GM18870 (cell line): Measurements from ENCODE around the gene SSU72.

ENCODE experiments used
- ATAC-seq: cut with Tn5 transposase; IDR thresholded peaks from one replicate; pipeline ENCODE4 v1.9.1; 2021; ENCODE audit warnings: moderate library complexity; ENCODE audit not compliant: unreplicated experiment

Gene SSU72

DNA sequence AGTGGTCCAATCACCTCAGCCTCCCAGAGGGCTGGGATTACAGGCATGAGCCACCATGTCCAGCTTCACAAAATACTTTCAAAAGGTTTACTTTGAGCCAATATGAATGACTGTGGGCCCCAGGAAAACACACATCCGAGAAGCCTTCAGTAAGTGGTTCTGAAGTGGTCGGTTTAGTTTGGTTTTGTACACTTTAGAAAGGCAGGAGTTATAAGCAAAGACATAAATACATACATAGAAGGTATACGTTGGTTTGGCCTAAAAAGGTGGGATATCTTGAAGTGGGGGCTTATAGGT, 37.4 kb upstream of the SSU72 start:
- no peak for ATAC-seq

DNA sequence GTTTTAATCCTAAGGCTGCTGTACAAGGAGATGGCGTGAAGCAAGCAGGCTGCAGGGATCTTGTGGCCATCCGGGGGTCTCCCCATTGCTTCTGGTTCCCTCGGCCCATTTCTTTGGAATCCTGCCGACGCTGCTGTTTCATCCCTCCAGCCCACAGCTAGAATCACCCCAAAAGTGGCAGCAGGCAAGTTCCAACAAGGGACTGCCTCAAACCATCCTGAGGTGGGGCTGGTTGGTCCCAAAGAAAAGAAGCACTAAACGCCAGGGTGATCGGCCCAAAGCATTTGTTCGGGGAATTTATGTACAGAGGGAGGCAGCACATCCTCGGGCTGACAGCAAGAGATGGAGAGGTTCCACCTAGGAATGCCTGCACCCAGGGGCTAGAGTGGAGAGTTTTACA, 36.1 kb upstream of the SSU72 start:
- ATAC-seq: no peak

DNA sequence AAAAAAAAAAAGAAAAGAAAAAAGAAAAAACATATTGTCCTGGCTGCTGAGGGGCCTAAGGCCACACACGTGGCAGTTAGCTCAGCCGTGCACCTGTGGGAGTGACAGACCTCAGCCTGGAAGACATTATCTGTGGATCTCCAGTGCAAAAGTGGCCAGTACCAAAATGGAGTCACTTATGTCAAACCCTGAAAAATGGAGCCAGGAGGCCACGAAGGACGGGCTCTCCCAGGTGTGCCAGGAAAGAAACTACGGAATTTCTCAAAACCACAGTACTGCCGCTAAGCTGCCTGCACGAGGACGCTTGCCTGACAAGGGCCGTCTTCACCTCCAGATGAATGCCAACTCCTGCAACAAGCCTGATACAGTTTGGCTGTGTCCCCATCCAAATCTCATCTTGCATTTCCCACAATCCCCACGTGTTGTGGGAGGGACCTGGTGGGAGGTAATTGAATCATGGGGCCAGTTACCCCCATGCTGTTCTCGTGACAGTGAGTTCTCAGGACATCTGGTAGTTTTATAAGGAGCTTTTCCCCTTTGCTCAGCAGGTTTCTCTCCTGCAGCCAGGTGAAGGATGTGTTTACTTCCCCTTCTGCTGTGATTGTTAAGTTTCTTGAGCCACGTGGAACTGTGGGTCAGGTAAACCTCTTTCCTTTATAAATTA, 35.3 kb upstream of the SSU72 start:
- ATAC-seq: no peak

DNA sequence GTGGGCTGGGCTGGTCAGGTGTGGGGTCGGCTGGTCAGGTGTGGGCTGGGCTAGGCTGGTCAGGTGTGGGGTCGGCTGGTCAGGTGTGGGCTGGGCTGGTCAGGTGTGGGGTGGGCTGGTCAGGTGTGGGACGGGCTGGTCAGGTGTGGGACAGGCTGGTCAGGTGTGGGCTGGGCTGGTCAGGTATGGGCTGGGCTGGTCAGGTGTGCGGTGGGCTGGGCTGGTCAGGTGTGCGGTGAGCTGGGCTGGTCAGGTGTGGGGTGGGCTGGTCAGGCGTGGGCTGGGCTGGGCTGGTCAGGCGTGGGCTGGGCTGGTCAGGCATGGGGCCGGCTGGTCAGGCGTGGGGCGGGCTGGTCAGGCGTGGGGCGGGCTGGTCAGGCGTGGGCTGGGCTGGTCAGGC, 31.6 kb upstream of the SSU72 start:
- ATAC-seq: no peak

DNA sequence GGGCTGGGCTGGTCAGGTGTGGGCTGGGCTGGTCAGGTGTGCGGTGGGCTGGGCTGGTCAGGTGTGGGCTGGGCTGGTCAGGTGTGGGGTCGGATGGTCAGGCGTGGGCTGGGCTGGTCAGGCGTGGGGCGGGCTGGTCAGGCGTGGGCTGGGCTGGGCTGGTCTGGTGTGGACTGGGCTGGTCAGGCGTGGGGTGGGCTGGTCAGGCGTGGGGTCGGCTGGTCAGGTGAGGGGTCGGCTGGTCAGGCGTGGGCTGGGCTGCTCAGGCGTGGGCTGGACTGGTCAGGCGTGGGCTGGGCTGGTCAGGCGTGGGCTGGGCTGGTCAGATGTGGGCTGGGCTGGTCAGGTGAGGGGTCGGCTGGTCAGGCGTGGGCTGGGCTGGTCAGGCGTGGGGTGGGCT, 31.1 kb upstream of the SSU72 start:
- ATAC-seq: no peak

DNA sequence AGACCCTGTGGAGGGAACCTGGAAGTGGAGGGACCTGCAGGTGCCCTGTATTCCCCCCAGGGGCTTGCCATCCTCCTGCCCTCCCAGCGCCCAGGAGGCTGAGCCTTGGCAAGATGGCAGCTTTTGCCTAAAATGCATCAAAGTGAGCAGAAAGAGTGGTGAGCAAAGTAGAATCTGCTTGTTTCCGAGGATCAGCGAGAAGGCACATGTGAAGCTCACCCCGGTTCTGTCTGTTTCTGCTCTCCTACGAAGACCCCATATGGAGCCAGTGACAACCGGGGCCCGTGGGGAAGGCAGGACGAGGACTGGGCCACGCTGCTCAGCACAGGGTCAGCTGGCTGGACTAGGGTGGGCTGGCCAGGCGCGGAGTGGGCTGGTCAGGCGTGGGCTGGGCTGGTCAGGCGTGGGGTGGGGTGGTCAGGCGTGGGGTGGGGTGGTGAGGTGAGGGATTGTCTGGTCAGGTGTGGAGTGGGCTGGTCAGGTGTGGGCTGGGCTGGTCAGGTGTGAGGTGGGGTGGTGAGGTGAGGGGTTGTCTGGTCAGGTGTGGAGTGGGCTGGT, 30.4 kb upstream of the SSU72 start:
- no peak for ATAC-seq

DNA sequence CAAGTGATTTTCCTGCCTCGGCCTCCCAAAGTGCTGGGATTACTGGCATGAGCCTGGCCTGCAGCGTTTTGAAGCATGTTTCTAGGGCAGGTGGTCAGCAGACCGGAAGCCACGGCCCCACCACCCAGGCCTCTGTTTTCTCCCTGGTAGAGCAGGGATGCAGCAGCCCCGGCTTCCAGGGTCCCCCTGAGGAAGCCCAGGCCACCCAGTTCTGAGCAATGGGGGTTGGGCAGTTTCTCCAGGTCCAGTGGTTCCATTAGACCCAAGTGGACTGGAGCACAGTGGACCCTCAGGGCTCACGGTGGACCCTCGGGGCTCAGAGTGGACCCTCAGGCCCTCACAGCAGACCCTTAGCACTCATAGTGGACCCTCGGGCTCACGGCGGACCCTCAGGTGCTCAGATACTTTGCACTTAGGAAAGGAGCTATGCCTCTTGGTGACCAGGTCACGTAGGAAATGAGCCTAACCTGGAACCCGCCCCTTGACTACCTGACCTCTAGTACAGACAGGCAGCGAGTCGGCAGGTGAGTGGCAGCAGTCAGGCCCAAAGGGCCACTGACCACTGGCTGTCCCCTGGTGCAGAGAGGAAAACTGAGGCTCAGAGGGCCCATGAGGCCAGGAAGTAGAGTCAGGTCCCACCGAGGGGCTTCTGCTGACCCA, 29.8 kb upstream of the SSU72 start:
- ATAC-seq: no peak

DNA sequence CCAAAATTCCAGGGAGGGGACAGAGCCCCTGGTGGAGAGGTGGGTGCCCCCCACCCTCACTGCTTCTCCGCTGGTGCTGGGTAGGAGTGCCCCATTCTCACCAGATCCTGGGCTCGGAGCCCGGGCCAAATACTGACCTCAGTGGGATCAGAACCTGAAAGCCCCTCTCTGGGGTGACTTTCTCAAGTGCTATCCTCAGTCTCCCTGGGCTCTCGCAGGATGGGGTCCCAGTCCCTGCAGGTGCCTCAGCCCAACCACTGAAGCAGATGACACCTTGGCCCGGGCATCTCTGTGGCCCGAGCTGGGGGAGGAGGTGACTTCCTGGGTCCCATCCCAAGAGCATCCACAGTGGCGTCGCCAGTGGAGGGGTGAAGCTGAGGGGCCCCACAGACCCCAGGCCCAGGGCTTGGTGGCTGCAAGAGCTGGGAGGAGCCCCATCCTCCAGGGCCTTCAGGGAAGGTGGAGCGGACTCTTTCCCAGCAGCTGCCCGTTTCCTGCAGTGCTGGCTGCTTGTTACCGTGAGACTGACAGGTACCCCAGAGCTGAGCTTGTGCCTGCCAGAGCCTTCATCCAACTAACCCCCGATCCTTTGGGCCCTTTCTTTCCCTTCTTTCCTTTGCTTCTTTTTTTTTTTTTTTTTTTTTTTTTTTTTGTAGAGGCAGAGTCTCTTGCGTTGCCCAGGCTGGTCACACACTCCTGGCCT, 29.2 kb upstream of the SSU72 start:
- no peak for ATAC-seq

DNA sequence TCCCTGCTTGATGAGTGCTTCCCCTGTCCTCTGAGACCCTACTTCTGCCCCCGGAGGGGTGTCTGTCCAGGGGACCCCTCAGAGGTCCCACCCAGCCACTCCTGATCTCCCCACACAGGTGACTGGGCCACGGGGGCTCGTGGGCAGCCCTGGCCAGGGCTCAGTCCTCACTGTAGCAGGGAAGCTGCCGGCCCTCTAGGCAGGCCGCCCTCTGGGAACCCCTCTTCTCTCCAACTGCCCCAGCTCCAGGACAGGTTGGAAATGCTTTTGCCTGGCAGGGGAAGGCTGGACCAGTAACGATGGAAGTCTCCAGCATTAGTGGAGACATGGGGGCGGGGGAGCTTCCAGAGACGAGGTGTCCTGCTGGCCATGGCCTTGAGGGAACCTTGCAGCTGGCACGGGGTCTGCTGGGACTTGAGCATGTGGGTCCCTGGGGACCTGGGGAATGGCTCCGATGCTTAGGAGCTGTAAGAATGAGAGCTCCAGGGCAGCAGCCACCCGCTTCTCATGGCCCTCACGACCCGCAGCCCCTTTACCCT, 28.4 kb upstream of the SSU72 start:
- ATAC-seq: no peak

DNA sequence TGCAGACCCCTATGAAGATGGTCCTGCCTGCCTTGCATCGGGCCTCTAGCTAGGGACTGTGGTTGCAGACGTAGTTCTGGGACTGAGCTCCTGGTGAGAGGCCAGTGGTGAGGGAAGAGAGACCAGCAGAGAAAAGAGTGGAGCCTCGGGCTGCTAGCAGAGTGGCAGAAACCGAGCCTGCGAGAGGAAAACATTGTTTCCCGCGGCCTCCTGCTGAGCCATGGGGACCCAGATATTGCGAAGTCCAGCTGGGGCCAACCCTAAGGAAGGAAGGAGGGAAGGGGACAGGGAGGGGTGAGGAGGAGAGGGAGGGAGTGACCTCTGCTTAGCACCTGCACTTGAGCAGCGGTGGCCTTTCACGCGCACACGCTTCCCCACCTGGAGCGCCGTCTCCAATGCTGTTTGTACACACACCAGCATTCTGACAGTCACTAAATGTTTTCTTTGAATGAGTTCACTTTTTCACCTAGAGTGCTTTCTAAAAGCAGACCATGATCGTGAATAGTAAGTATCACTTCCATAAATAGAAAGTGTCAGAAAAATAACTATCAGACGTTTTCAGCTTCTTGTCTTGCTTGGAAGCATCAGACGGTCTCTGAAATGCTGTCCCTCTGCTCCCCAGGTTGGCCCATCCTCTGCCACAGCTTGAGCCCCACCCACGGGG, 27.8 kb upstream of the SSU72 start:
- no peak for ATAC-seq

DNA sequence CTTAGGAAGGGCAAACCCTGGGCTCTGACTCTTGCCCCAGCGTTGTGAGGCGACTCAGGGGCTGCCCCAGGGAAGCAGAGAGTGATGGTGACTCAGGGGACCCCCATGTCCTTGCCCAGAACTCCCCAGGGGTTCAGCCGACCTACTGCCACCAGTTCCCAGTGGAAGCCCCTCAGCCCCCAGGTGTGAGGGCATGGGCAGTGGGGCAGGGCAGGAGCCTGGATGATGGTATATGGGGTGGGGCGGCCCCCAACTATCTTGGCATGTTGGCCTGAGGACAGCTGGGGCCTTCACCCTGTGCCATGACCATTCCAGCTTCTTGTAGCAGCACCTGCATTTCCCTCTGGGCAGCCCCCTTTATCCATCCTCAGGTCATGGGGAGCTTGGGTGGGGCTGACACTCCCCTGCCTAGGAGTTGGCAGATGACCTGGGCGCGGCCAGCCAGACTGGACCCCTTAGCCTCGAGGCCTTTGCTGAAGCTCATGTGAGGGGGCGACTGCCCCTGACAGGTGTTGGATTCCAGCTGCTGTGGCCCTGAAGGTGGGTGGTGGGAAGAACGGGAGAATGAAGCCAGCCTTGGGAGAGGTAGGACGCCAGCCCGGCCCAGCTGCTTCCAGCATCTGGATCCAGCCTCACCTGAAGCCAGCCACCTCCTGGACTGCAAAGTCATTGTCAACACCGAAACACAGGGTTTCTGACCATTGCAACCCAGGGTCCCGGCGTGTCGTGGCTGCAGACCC, 27.1 kb upstream of the SSU72 start:
- ATAC-seq: no peak

DNA sequence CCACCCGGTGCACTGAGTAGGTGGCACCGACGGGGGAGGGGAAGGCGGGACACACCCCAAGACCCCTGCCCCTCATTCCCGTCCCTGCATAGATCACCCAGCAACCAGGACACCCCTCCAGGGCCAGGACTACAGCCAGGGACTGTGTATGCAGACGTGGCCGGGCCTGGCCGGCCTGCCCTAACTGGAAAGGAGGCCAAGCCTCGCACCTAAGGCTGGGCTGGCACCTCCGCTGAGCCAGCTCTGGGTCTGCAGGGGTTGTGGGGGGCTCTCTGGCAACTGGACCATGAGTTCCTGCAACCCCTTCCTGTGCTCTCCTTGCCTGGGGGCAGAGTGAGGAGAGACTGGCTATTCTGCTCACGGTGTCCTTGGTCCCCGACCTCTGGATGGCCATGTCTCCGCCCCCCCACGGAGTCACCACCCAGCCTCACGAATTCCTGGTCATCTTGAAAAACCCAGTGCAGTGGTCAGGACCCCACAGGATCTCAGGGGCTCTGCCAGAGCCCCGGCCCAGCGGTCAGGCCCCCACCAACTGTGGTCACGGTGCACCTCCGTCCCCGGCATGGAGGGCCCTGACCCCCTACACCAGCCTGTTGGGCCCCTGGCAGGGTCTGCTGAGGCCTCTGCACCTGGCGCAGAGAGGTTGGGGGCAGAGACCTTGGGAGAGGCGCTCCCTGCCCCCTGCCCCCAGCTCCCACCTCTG, 26.3 kb upstream of the SSU72 start:
- ATAC-seq: no peak

DNA sequence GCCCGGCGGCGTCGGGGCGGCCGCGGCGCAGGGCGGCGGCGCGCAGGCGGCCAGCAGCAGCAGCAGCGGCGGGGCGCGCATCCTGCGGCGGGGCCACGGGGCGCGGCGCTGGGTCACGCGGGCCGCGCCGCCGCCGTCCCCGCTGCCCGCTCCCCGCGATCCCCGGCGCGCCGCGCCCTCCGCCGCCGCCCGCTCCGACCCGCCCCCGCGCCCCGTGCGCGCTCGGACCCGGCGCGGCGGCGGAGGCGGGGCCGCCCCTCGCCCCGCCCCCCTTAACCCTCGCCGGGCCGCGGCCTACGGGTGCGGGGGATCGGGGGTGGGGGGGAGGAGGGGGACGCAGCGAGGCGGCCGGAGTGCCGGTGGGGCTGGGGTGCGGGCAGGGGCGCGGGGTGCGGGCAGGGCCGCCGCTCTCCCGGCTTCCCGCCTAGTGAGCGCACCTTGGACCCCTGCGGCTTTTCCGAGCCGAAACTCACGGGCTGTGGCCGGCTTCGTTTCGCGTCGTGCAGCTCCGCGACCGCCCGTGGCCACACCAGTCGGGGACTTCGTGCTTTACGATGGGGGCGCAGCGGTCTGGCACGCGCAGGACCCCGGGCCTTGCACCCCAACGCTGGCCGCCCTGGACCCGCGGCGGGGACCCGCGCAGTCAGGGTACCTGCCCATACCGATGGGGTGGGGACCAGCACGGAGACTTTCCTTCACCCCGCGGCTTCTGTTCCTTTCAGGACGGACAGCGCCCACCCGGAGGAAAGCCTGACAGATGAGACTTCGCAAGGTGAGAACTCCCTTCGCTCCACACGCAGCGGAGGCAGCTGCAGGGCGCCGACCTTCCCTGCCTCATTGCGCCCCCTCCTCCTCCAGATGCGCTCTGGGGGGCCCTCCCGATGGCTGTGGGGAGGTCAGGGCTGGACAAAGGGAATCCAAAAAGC, 25.5 kb upstream of the SSU72 start, which contains the start of gene FNDC10:
Gene FNDC10 (minus strand): TSS at position 201 of the 926 bp plus-strand sequence. CDS start 120 bp downstream, at position 81.
- ATAC-seq: no peak

DNA sequence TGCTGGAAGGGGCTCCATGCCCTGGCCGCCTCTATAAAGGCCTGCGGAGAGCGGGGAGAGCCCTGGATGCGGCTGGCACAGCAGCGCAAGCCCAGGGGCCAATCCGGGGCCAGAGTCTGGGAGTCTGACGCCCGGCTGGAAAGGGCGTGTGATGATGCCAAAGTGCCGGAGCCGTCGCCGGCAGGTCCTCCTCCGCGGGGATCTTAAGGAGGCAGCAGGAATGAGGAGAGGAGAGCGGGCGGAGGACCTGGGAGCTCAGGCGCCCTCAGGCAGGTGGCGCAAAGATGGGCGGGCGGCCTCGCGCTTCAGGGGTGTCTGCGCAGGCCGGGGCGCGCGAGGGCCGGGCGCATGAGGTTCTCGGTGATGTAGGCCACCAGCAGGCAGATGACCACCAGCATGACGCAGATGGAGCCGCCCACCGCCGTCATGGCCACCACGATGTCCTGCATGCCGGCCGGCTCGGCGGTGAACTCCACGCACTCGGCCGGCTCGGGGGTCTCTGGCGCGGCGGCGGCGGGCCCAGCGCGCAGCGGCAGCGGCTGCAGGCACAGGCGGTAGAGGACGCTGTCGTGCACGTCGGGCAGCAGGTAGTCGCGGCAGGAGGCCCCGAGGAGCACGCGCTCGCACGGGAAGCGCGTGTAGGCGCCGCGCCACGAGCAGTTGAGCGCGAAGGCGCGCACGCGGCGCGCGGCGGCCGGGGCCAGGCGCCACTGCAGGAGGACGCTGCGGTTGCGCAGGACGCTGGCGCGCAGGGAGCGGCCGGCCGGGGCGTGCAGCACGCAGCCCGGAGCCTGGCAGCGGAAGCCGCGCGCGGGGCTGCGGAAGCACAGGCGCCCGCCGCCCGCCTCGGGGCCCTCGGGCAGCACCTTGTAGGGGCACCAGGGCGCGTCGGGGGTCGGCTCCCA, 24.6 kb upstream of the SSU72 start:
- ATAC-seq: no peak

DNA sequence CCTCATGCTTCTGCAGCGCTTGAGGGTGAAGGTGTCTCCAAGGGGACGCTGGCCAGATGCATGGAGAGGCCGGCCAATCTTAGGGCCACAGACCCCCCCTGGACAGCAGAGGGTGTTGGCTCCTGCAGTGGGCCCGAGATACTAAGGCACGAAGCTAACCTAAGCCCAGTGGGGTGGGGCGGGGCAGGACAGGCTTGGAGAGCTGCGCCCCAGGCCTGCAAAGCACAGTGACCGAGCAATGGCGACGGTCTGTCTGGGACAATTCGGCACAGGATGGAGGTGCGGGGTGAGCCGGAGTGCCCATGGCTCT, 24.0 kb upstream of the SSU72 start:
- no peak for ATAC-seq

DNA sequence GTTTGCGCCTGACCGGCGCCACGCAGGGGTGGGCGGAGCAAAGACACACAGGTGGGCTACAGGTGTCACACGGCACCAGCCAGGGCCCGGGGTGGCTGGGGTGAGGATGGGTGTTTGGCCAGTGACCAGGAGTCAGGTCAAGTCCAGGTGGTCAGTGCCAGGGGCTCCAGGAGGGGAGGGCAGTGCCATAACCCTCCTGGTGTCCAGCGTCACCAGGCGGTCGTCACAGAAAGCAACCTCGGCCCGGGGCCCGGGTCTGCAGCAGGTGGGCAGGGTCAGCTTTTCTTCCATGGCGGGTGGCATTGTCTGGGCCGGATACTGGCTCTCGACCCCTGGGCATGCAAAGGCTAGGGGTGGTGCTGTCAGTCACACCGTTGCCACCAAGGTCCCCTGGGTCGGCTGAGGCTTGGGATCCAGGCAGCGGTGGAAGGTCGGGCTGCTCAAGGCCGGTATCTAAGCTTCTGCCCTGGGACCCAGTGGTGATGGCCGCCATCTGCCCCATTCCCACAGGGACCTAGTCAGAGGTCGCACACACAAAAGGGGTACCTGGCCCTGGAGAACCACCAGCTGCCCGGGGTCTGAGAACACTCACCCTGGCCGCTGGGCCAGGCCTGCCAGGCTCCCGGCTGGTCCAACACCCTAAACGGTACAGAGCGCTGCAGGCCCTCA, 23.5 kb upstream of the SSU72 start:
- no peak for ATAC-seq

DNA sequence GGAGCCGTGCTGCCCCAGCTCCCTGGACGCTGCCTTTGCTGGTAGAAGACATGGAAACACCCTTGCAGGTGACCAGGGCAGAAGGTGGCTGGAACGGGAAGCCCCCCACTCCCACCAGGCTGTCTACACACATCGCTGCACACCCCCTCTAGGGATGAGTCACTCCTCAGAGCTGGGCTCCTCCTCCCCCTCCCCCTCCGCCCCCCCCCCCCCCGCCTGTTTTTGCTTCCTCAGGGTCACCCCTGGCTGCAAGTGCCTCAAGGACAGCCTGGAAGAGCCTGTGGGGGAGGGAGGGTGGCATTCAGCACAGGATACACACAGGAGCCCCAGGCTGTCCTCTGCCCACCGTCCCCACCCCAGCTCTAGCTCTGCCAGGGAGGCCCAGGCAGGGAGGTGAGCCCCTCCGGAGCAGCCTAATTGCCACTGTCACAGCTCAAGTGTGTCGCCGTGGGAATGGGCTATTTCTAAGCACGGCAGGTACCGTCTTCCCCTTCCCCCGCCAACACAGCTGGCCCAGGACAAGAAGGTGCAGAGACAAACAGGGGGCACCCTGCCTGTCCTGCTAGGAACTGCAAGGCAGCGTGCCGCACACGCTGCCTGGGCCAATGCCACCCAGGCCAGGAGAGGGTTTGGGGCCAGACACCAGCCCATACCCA, 22.7 kb upstream of the SSU72 start:
- no peak for ATAC-seq
